HG03342 (cell line): ENCODE measurements around the gene DYNC1H1.

Experiments
- ATAC-seq: cut with Tn5 transposase; IDR thresholded peaks from one replicate; pipeline ENCODE4 v1.9.1; 2021; ENCODE audit warnings: mild to moderate bottlenecking, moderate library complexity; ENCODE audit not compliant: unreplicated experiment

Gene DYNC1H1

GRCh38 chr14:101986953-101987352, 22.6 kb downstream of the DYNC1H1 start:
- ATAC-seq: no peak

- ATAC-seq: no peak
Measured at GRCh38 chr14:101988377-101988776, 24.0 kb downstream of the DYNC1H1 start.

GRCh38 chr14:101991352-101991751, 27.0 kb downstream of the DYNC1H1 start:
- ATAC-seq: no peak

- ATAC-seq: peak; percentile 91
Measured at GRCh38 chr14:101992708-101993107, 28.3 kb downstream of the DYNC1H1 start.

- ATAC-seq: no peak
Measured at GRCh38 chr14:101997429-101998336, 33.3 kb downstream of the DYNC1H1 start.

GRCh38 chr14:102000902-102001301, 36.5 kb downstream of the DYNC1H1 start:
- ATAC-seq: no peak

GRCh38 chr14:102005336-102005735, 41.0 kb downstream of the DYNC1H1 start:
- no peak for ATAC-seq

GRCh38 chr14:102007916-102008418, 43.6 kb downstream of the DYNC1H1 start:
- no peak for ATAC-seq

- no peak for ATAC-seq
Measured at GRCh38 chr14:102008891-102009290, 44.5 kb downstream of the DYNC1H1 start.

- ATAC-seq: no peak
Measured at GRCh38 chr14:102011631-102012030, 47.3 kb downstream of the DYNC1H1 start.

- ATAC-seq: no peak
Measured at GRCh38 chr14:102012336-102012735, 48.0 kb downstream of the DYNC1H1 start.

- no peak for ATAC-seq
Measured at GRCh38 chr14:102013669-102014200, 49.4 kb downstream of the DYNC1H1 start.

- ATAC-seq: no peak
Measured at GRCh38 chr14:102015045-102015685, 50.8 kb downstream of the DYNC1H1 start.

- no peak for ATAC-seq
Measured at GRCh38 chr14:102015771-102016170, 51.4 kb downstream of the DYNC1H1 start.

GRCh38 chr14:102016420-102017090, 52.2 kb downstream of the DYNC1H1 start:
- ATAC-seq: no peak

- no peak for ATAC-seq
Measured at GRCh38 chr14:102018251-102018650, 53.9 kb downstream of the DYNC1H1 start.

- ATAC-seq: no peak
Measured at GRCh38 chr14:102019006-102019540, 54.7 kb downstream of the DYNC1H1 start.

GRCh38 chr14:102020058-102020971, 55.9 kb downstream of the DYNC1H1 start:
- ATAC-seq: no peak

GRCh38 chr14:102026934-102027333, 62.6 kb downstream of the DYNC1H1 start:
- ATAC-seq: no peak

GRCh38 chr14:102027951-102028350, 63.6 kb downstream of the DYNC1H1 start:
- ATAC-seq: no peak
